Measurements from ENCODE around the gene ENPP3.

DNA sequence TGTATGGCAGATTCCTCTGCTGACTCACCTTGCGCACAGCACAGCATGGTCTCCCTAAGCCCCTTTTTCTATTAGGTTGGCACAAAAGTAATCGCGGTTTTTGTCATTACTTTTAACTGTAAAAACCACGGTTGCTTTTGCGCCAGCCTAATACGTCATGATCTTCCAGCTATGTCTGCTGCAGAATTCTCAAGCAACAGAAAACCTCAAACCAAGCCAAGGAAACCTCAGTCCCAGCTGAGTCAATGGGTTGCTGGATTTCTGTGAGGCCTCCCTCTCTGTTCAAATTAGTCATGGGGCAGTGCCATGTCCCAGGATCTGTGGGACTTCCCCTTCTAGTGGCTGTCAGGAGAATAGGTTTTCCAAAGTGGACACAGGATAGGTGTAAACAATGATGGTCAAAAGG lies 155.0 kb downstream of the ENPP3 start:
- TF ChIP-seq EP300 (IDR thresholded peaks at IDR 0.05; ENCODE audit: borderline replicate concordance in 1 of 2, low read depth in 1 of 2, low read length in 1 of 2) (no peak), SIN3A (IDR thresholded peaks at IDR 0.05; ENCODE audit: borderline replicate concordance, low read depth, low read length) (no peak), SMC3 (IDR thresholded peaks at IDR 0.05; ENCODE audit: low read depth, low read length) (no peak), TCF12 (IDR thresholded peaks at IDR 0.05) (no peak), CTCF (IDR thresholded peaks at IDR 0.05) (no peak), GATA2 (CRISPR knock-in tag; IDR thresholded peaks at IDR 0.05) (no peak), EZH2phosphoT487 (IDR thresholded peaks at IDR 0.05; ENCODE audit: borderline replicate concordance, low read depth) (no peak), YY1 (IDR thresholded peaks at IDR 0.05; ENCODE audit: low read depth) (no peak), USF2 (IDR thresholded peaks at IDR 0.05; ENCODE audit: borderline replicate concordance, low read depth, low read length) (no peak), CHD2 (IDR thresholded peaks at IDR 0.05; ENCODE audit: low read length, partially characterized antibody) (no peak), ZBTB33 (IDR thresholded peaks at IDR 0.05; ENCODE audit: borderline replicate concordance, low read depth) (no peak)
- TF ChIP-seq, protein P1, sequence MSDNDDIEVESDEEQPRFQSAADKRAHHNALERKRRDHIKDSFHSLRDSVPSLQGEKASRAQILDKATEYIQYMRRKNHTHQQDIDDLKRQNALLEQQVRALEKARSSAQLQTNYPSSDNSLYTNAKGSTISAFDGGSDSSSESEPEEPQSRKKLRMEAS (IDR thresholded peaks at IDR 0.05; ENCODE audit: low read depth) = no peak
